Lower leg skin (tissue), 4 donors: ENCODE measurements around the gene SPATA21. TPM values are rescaled to one million over a fixed set of nuclear protein-coding genes. Genes with fewer than 3 reads are reported as not detected.

Experiments
- DNase-seq, 2 donors: peaks; one replicate each; pipeline ENCODE4 v3.0.0-alpha.2; 2019; ENCODE audit warnings: low spot score in 2 of 2
- H3K4me3 ChIP-seq: fragments of 200-600 bp; sonication (generic); 2 replicates; pipeline ENCODE4 v1.5.1; 2017; ENCODE audit warnings: mild to moderate bottlenecking, low read depth; ENCODE audit not compliant: poor library complexity, severe bottlenecking
- CTCF ChIP-seq, 3 donors: fragments of 450-650 bp; IDR thresholded peaks; one replicate each; pipeline ENCODE4 v1.5.1; 2016; ENCODE audit warnings: antibody characterized with exemption in 3 of 3, mild to moderate bottlenecking in 3 of 3, moderate library complexity in 2 of 3
- POLR2A ChIP-seq, 2 donors: fragments of 450-650 bp; IDR thresholded peaks; one replicate each; pipeline ENCODE4 v1.6.1; 2016 to 2017; ENCODE audit warnings: antibody characterized with exemption in 2 of 2, mild to moderate bottlenecking in 1 of 2, moderate library complexity in 1 of 2
- WGBS, 2 donors: methylation state at CpG; one replicate each; pipeline ENCODE4 v1.1.5; 2018; 5-methylcytosine and 5-hydroxymethylcytosine counted together
- intact Hi-C: fragments of 100-400 bp; cut with DNase I; formaldehyde crosslinking; loops from one replicate; pipeline ENCODE4 v1.15.0; 2023; ENCODE audit warnings: low total_unique reads
- total RNA-seq, 4 donors: library from RNA; depleted of rRNA; stranded (reverse); fragments of >200 nt; gene quantifications; one replicate each; pipeline ENCODE4 v1.1.0, GENCODE V29; 2016

The SPATA21 gene
- total RNA-seq, 4 donors from 2014 or later: not detected

- 81 to 89% methylated on average over 3 of the region's 3 CpGs for WGBS, 2 donors
- intact Hi-C loops: no loop called here
- no peak for TF ChIP-seq POLR2A (IDR thresholded peaks at IDR 0.05)
- TF ChIP-seq CTCF (IDR thresholded peaks at IDR 0.05): no peak
- no peak for DNase-seq
- no peak overlapping the region for H3K4me3 ChIP-seq
Measured at GRCh38 chr1:16430606-16431005, 6.6 kb downstream of the SPATA21 start.

- intact Hi-C loops: no loop called here
- H3K4me3 ChIP-seq: no peak overlapping the region
- TF ChIP-seq POLR2A (IDR thresholded peaks at IDR 0.05) (no peak), CTCF (IDR thresholded peaks at IDR 0.05) (no peak)
- 88 to 89% methylated on average over 10 of the region's 10 CpGs for WGBS, 2 donors
- DNase-seq: no peak
Measured at GRCh38 chr1:16425125-16426025, 11.8 kb downstream of the SPATA21 start.

- TF ChIP-seq CTCF (IDR thresholded peaks at IDR 0.05): no peak
- TF ChIP-seq POLR2A (IDR thresholded peaks at IDR 0.05): no peak
- intact Hi-C loops: no loop called here
- no peak overlapping the region for H3K4me3 ChIP-seq
- DNase-seq: no peak
- 87 to 89% methylated on average over 7 of the region's 7 CpGs for WGBS, 2 donors
Measured at GRCh38 chr1:16422041-16422440, 15.2 kb downstream of the SPATA21 start.

- TF ChIP-seq POLR2A (IDR thresholded peaks at IDR 0.05) (no peak), CTCF (IDR thresholded peaks at IDR 0.05) (no peak)
- H3K4me3 ChIP-seq: no peak overlapping the region
- WGBS, 2 donors: 75 to 87% methylated on average over 7 of the region's 7 CpGs
- no peak for DNase-seq
- intact Hi-C loops: no loop called here
Measured at GRCh38 chr1:16421201-16421600, 16.0 kb downstream of the SPATA21 start.

GRCh38 chr1:16420424-16421118, 16.7 kb downstream of the SPATA21 start:
- intact Hi-C loops: no loop called here
- WGBS, 2 donors: 58 to 64% methylated on average over 9 of the region's 9 CpGs
- DNase-seq: no peak
- TF ChIP-seq CTCF (IDR thresholded peaks at IDR 0.05): no peak
- no peak for TF ChIP-seq POLR2A (IDR thresholded peaks at IDR 0.05)
- H3K4me3 ChIP-seq: no peak overlapping the region
